Loucy (cell line): ENCODE results near the gene NUP58.

Source experiments
- H2AFZ ChIP-seq: fragments of 200-600 bp; sonication (generic); 2 replicates; pipeline ENCODE4 v1.6.0; 2016; ENCODE audit warnings: antibody characterized with exemption, mild to moderate bottlenecking, low read length, moderate library complexity
- H3F3A ChIP-seq: fragments of 200-600 bp; 2 replicates; pipeline ENCODE4 v1.6.0; 2016; ENCODE audit warnings: antibody characterized with exemption, low read depth, mild to moderate bottlenecking
- H3K27me3 ChIP-seq: fragments of 200-600 bp; sonication (generic); 2 replicates; pipeline ENCODE4 v1.6.1; 2014; ENCODE audit warnings: low read length, mild to moderate bottlenecking; ENCODE audit not compliant: insufficient read depth, poor library complexity, severe bottlenecking
- H3K36me3 ChIP-seq: fragments of 200-600 bp; sonication (generic); 2 replicates; pipeline ENCODE4 v1.6.1; 2016; ENCODE audit warnings: low read length; ENCODE audit not compliant: insufficient read depth
- H3K4me1 ChIP-seq: fragments of 200-600 bp; sonication (generic); 2 replicates; pipeline ENCODE4 v1.5.1; 2014; ENCODE audit warnings: low read length, mild to moderate bottlenecking; ENCODE audit not compliant: insufficient read depth, poor library complexity, severe bottlenecking
- H3K4me2 ChIP-seq: fragments of 200-600 bp; sonication (generic); 2 replicates; pipeline ENCODE4 v1.6.0; 2014; ENCODE audit warnings: antibody characterized with exemption, low read length, low read depth, mild to moderate bottlenecking; ENCODE audit not compliant: poor library complexity, severe bottlenecking
- H3K4me3 ChIP-seq: fragments of 200-600 bp; sonication (generic); 2 replicates; pipeline ENCODE4 v1.5.1; 2014; ENCODE audit warnings: low read length, mild to moderate bottlenecking, mixed read lengths; ENCODE audit not compliant: poor library complexity, severe bottlenecking
- H3K79me2 ChIP-seq: fragments of 200-600 bp; sonication (generic); 2 replicates; pipeline ENCODE4 v1.6.1; 2014; ENCODE audit warnings: low read length; ENCODE audit not compliant: insufficient read depth
- H3K9ac ChIP-seq: fragments of 200-600 bp; sonication (generic); 2 replicates; pipeline ENCODE4 v1.6.0; 2014; ENCODE audit warnings: mild to moderate bottlenecking, low read depth, low read length, moderate library complexity; ENCODE audit not compliant: poor library complexity, severe bottlenecking
- H3K9me2 ChIP-seq: fragments of 200-600 bp; sonication (generic); replicated peaks from 2 replicates; pipeline ENCODE4 v1.6.1; 2016; ENCODE audit warnings: low read depth, low read length, mixed read lengths
- H3K9me3 ChIP-seq: fragments of 200-600 bp; sonication (generic); 2 replicates; pipeline ENCODE4 v1.6.1; 2014; ENCODE audit warnings: mild to moderate bottlenecking, antibody characterized with exemption, low read length, low read depth; ENCODE audit not compliant: insufficient read depth
- H4K20me1 ChIP-seq: fragments of 200-600 bp; sonication (generic); 2 replicates; pipeline ENCODE4 v1.6.0; 2014; ENCODE audit warnings: antibody characterized with exemption, low read length, mild to moderate bottlenecking; ENCODE audit not compliant: insufficient read depth, poor library complexity, severe bottlenecking
- CTCF ChIP-seq: fragments of 200-600 bp; sonication (generic); conservative IDR thresholded peaks from 2 replicates; pipeline ENCODE4 v1.5.1; 2014; ENCODE audit warnings: mild to moderate bottlenecking, antibody characterized with exemption, low read length
- EZH2phosphoT487 ChIP-seq: fragments of 200-600 bp; IDR thresholded peaks from 2 replicates; pipeline ENCODE4 v1.6.1; 2018; ENCODE audit warnings: antibody characterized with exemption, mild to moderate bottlenecking, moderate library complexity, borderline replicate concordance

Gene NUP58

DNA sequence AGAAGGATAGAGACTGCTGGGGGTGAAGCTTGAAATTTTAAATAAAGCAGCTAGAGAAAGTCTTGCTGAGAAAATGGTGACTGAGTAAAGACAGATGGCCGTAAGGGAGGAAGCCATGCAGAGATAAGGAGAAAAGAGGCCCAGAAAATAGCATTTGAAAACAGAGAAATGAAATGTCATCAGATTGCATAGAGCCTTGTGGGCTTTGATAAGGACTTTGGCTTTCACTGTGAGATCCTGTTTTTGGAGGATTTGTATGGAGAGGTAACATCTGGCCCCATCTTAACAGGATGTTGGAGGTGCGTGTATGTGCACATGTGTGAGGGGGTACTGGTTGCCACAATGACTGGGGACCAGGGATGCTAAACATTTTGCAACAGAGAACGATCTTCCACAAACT lies 50.8 kb downstream of the NUP58 start:
- no peaks in the 10 kb centered on the region for H3K4me1 ChIP-seq
- no peaks in the 10 kb centered on the region for H3K9me2 ChIP-seq
- no peaks in the 10 kb centered on the region for H3K79me2 ChIP-seq
- no peaks in the 10 kb centered on the region for H3F3A ChIP-seq
- H3K4me3 ChIP-seq = no peak overlapping the region
- no peak overlapping the region for H2AFZ ChIP-seq
- no peak overlapping the region for H3K4me2 ChIP-seq
- H3K9ac ChIP-seq = no peak overlapping the region
- no peaks in the 10 kb centered on the region for H4K20me1 ChIP-seq
- no peaks in the 10 kb centered on the region for H3K9me3 ChIP-seq
- no peaks in the 10 kb centered on the region for H3K27me3 ChIP-seq
- H3K36me3 ChIP-seq = no peaks in the 10 kb centered on the region
- no peak for TF ChIP-seq CTCF
- TF ChIP-seq EZH2phosphoT487 = no peak

DNA sequence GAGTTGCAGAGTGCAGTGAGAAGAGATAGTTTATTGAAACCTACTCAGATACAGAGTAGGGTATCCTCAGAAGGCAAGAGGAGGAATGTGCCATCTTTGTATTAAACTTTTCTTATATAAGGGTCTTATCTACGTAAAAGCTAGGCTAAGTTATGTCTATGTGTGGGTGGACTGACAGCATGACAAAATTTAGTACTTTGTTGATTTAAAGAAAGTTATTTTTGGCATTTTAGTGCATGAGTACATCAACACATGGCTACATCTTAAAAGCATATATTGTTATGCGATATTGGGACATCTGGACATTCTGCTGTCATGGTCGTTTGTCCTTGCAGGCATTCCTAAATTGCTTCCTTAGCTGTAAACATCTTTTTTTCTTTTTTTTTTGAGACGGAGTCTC lies 51.4 kb downstream of the NUP58 start:
- Histone ChIP-seq H3K9ac (no peak overlapping the region), H3K9me3 (no peaks in the 10 kb centered on the region), H3K9me2 (no peaks in the 10 kb centered on the region), H3K4me1 (no peaks in the 10 kb centered on the region), H3F3A (no peaks in the 10 kb centered on the region), H2AFZ (no peak overlapping the region), H3K4me3 (no peak overlapping the region), H4K20me1 (no peaks in the 10 kb centered on the region), H3K79me2 (no peaks in the 10 kb centered on the region), H3K36me3 (no peaks in the 10 kb centered on the region), H3K4me2 (no peak overlapping the region), H3K27me3 (no peaks in the 10 kb centered on the region)
- TF ChIP-seq EZH2phosphoT487 = no peak
- TF ChIP-seq CTCF = no peak

DNA sequence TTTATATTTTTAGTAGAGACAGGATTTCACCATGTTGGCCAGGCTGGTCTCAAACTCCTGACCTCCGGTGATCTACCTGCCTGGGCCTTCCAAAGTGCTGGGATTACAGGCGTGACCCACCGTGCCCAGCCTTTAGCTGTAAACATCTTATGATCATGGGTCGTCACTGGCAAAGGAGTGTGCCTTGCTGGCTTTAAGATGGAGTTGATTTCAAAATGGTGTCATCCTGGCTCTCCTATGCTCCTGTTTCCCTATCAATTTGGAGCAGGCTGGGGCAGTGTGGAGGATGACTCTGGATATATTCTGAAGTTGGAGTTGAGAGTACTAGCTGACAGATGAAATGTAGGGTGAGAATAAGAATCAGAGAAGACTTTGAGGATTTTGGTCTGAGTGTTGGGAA lies 51.9 kb downstream of the NUP58 start:
- H3K9ac ChIP-seq = no peak overlapping the region
- H3K9me3 ChIP-seq = no peaks in the 10 kb centered on the region
- no peaks in the 10 kb centered on the region for H3F3A ChIP-seq
- no peaks in the 10 kb centered on the region for H4K20me1 ChIP-seq
- no peaks in the 10 kb centered on the region for H3K27me3 ChIP-seq
- H3K9me2 ChIP-seq = no peaks in the 10 kb centered on the region
- H3K4me1 ChIP-seq = no peaks in the 10 kb centered on the region
- H2AFZ ChIP-seq = no peak overlapping the region
- no peak for TF ChIP-seq EZH2phosphoT487
- TF ChIP-seq CTCF = no peak
- no peak overlapping the region for H3K4me2 ChIP-seq
- no peaks in the 10 kb centered on the region for H3K79me2 ChIP-seq
- H3K36me3 ChIP-seq = no peaks in the 10 kb centered on the region
- no peak overlapping the region for H3K4me3 ChIP-seq
